Smooth muscle cell (in vitro differentiated cells): ENCODE data around the gene AAGAB. TPM values are rescaled to one million over a fixed set of nuclear protein-coding genes. Genes with fewer than 3 reads are reported as not detected.

Experiments used
- DNase-seq: peaks from one replicate; lab custom pipeline; 2025; ENCODE audit not compliant: unreplicated experiment; lab: John Stamatoyannopoulos, UW
- H2AFZ ChIP-seq: fragments of 200-600 bp; sonication (generic); 2 replicates; pipeline ENCODE4 v1.6.0; 2016; ENCODE audit warnings: antibody characterized with exemption, low read depth, mild to moderate bottlenecking
- H3F3A ChIP-seq: fragments of 200-600 bp; sonication (generic); 2 replicates; pipeline ENCODE4 v1.6.0; 2017; ENCODE audit warnings: antibody characterized with exemption, low read depth
- H3K27ac ChIP-seq: fragments of 200-600 bp; sonication (generic); 2 replicates; pipeline ENCODE4 v1.5.1; 2016; ENCODE audit warnings: low read depth, mild to moderate bottlenecking
- H3K27me3 ChIP-seq: fragments of 200-600 bp; sonication (generic); 2 replicates; pipeline ENCODE4 v1.6.1; 2016; ENCODE audit warnings: low read depth, mild to moderate bottlenecking
- H3K36me3 ChIP-seq: fragments of 200-600 bp; sonication (generic); 2 replicates; pipeline ENCODE4 v1.5.1; 2016; ENCODE audit warnings: low read depth
- H3K4me1 ChIP-seq: fragments of 200-600 bp; sonication (generic); 2 replicates; pipeline ENCODE4 v1.5.1; 2016; ENCODE audit warnings: low read depth
- H3K4me2 ChIP-seq: fragments of 200-600 bp; sonication (generic); 2 replicates; pipeline ENCODE4 v1.6.0; 2016; ENCODE audit warnings: mild to moderate bottlenecking
- H3K4me3 ChIP-seq: fragments of 200-600 bp; sonication (generic); 2 replicates; pipeline ENCODE4 v1.5.1; 2016; ENCODE audit warnings: mild to moderate bottlenecking
- H3K79me2 ChIP-seq: fragments of 200-600 bp; sonication (generic); 2 replicates; pipeline ENCODE4 v1.6.0; 2016; ENCODE audit warnings: low read depth, mild to moderate bottlenecking
- H3K9ac ChIP-seq: fragments of 200-600 bp; sonication (generic); 2 replicates; pipeline ENCODE4 v1.6.0; 2016; ENCODE audit warnings: low read depth
- H3K9me3 ChIP-seq: fragments of 200-600 bp; sonication (generic); replicated peaks from 2 replicates; pipeline ENCODE4 v1.5.1; 2016; ENCODE audit warnings: low read depth
- H4K20me1 ChIP-seq: fragments of 200-600 bp; sonication (generic); 2 replicates; pipeline ENCODE4 v1.6.0; 2016; ENCODE audit warnings: low read depth
- CTCF ChIP-seq: fragments of 200-600 bp; sonication (generic); IDR thresholded peaks from 2 replicates; pipeline ENCODE4 v1.5.1; 2017; ENCODE audit warnings: borderline replicate concordance, mild to moderate bottlenecking, antibody characterized with exemption; ENCODE audit not compliant: insufficient read depth, poor library complexity, severe bottlenecking
- WGBS: methylation state at CpG from one replicate; pipeline ENCODE4 v1.1.7; 2016; ENCODE audit warnings: low lambda C conversion rate; 5-methylcytosine and 5-hydroxymethylcytosine counted together
- polyA plus RNA-seq: library from polyadenylated mRNA; unstranded; fragments of >200 nt; fragmentation: Nextera tagmentation; extraction: Ambion mirVana; gene quantifications from 2 replicates; pipeline ENCODE4 v1.2.1, GENCODE V29; 2016
- total RNA-seq: library from RNA; depleted of rRNA; stranded (reverse); fragments of >200 nt; gene quantifications from 2 replicates; pipeline ENCODE4 v1.2.3, GENCODE V29; 2014

AAGAB gene
- total and polyA plus RNA-seq, 2 experiments from 2014 or later = 38.2 to 39.6 TPM

- TF ChIP-seq CTCF = no peak
- Histone ChIP-seq H3K9ac (no peak overlapping the region), H3K27me3 (no peaks in the 10 kb centered on the region), H3K4me2 (no peak overlapping the region), H3K79me2 (peaks cover 41% of the 10 kb centered on the region), H3K9me3 (no peaks in the 10 kb centered on the region), H2AFZ (no peak overlapping the region), H3F3A (no peaks in the 10 kb centered on the region), H3K4me1 (peaks cover 6% of the 10 kb centered on the region), H3K36me3 (no peaks in the 10 kb centered on the region), H4K20me1 (peaks cover 62% of the 10 kb centered on the region), H3K27ac (no peak overlapping the region), H3K4me3 (no peak overlapping the region)
- 75% methylated on average over 32 of the region's 34 CpGs for WGBS
- DNase-seq = no peak
Observed at GRCh38 chr15:67165254-67166253, 88.9 kb downstream of the AAGAB start.

- H2AFZ ChIP-seq = no peak overlapping the region
- H3K36me3 ChIP-seq = no peaks in the 10 kb centered on the region
- H3K27ac ChIP-seq = no peak overlapping the region
- H3K9me3 ChIP-seq = no peaks in the 10 kb centered on the region
- 87% methylated on average over 17 of the region's 17 CpGs for WGBS
- H3K9ac ChIP-seq = no peak overlapping the region
- no peaks in the 10 kb centered on the region for H3K27me3 ChIP-seq
- DNase-seq = no peak
- TF ChIP-seq CTCF = no peak
- H3K4me2 ChIP-seq = no peak overlapping the region
- H3K79me2 ChIP-seq = peaks cover 46% of the 10 kb centered on the region
- H3K4me1 ChIP-seq = peaks cover 6% of the 10 kb centered on the region
- H3K4me3 ChIP-seq = no peak overlapping the region
- H4K20me1 ChIP-seq = peaks cover 66% of the 10 kb centered on the region
- no peaks in the 10 kb centered on the region for H3F3A ChIP-seq
Observed at GRCh38 chr15:67164811-67165253, 89.6 kb downstream of the AAGAB start.

- H3F3A ChIP-seq = no peaks in the 10 kb centered on the region
- H3K9ac ChIP-seq = no peak overlapping the region
- no peaks in the 10 kb centered on the region for H3K36me3 ChIP-seq
- no peaks in the 10 kb centered on the region for H3K27me3 ChIP-seq
- H3K79me2 ChIP-seq = peaks cover 51% of the 10 kb centered on the region
- no peak overlapping the region for H3K4me3 ChIP-seq
- 90% methylated on average over 5 of the region's 5 CpGs for whole genome bisulfite sequencing
- H3K27ac ChIP-seq = no peak overlapping the region
- DNase-seq = no peak
- no peak overlapping the region for H3K4me2 ChIP-seq
- peaks cover 6% of the 10 kb centered on the region for H3K4me1 ChIP-seq
- H2AFZ ChIP-seq = no peak overlapping the region
- no peaks in the 10 kb centered on the region for H3K9me3 ChIP-seq
- TF ChIP-seq CTCF = no peak
- H4K20me1 ChIP-seq = peaks cover 66% of the 10 kb centered on the region
Observed at GRCh38 chr15:67164401-67164791, 90.1 kb downstream of the AAGAB start.
